ENCODE measurements around the gene ABHD8. TPM values are rescaled to one million over a fixed set of nuclear protein-coding genes. Genes with fewer than 3 reads are reported as not detected.
A peak's percentile ranks its signal among the peaks of the same experiment; 100 is the strongest.

Gene ABHD8
- total RNA-seq, 4 donors from 2014 or later = 9.7 to 15.7 (median 13.6) TPM

- Histone ChIP-seq H3K9me3 (no peaks in the 10 kb centered on the region), H3K27me3 (peaks cover 13% of the 10 kb centered on the region), H3K4me1 (peaks cover 51% of the 10 kb centered on the region), H3K4me3 (no peak overlapping the region), H3K36me3 (no peaks in the 10 kb centered on the region), H3K27ac (no peak overlapping the region)
- TF ChIP-seq POLR2A (IDR thresholded peaks at IDR 0.05) (peak in 1 of 2 donors; percentile 11), POLR2AphosphoS5 (IDR thresholded peaks at IDR 0.05) (no peak)
- 93% methylated on average over 45 of the region's 45 CpGs for WGBS
- peak in 1 of 2 donors; percentile 66 for DNase-seq (ENCODE audit: low spot score in 2 of 2)
Observed at GRCh38 chr19:17332677-17333581, 29.7 kb upstream of the ABHD8 start.

- Histone ChIP-seq H3K27me3 (peaks cover 13% of the 10 kb centered on the region), H3K4me3 (no peak overlapping the region), H3K36me3 (no peaks in the 10 kb centered on the region), H3K4me1 (peaks cover 53% of the 10 kb centered on the region), H3K9me3 (no peaks in the 10 kb centered on the region), H3K27ac (no peak overlapping the region)
- WGBS = 94% methylated on average over 8 of the region's 8 CpGs
- TF ChIP-seq, protein P1, sequence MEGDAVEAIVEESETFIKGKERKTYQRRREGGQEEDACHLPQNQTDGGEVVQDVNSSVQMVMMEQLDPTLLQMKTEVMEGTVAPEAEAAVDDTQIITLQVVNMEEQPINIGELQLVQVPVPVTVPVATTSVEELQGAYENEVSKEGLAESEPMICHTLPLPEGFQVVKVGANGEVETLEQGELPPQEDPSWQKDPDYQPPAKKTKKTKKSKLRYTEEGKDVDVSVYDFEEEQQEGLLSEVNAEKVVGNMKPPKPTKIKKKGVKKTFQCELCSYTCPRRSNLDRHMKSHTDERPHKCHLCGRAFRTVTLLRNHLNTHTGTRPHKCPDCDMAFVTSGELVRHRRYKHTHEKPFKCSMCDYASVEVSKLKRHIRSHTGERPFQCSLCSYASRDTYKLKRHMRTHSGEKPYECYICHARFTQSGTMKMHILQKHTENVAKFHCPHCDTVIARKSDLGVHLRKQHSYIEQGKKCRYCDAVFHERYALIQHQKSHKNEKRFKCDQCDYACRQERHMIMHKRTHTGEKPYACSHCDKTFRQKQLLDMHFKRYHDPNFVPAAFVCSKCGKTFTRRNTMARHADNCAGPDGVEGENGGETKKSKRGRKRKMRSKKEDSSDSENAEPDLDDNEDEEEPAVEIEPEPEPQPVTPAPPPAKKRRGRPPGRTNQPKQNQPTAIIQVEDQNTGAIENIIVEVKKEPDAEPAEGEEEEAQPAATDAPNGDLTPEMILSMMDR (IDR thresholded peaks at IDR 0.05) = no peak
- no peak for TF ChIP-seq POLR2A (IDR thresholded peaks at IDR 0.05)
- no peak for TF ChIP-seq EP300 (IDR thresholded peaks at IDR 0.05)
- TF ChIP-seq POLR2AphosphoS5 (IDR thresholded peaks at IDR 0.05) = no peak
- no peak for DNase-seq (ENCODE audit: low spot score in 2 of 2)
Observed at GRCh38 chr19:17332360-17332676, 29.1 kb upstream of the ABHD8 start.

- Histone ChIP-seq H3K4me1 (peaks cover 56% of the 10 kb centered on the region), H3K4me3 (no peak overlapping the region), H3K9me3 (no peaks in the 10 kb centered on the region)
Observed at GRCh38 chr19:17331045-17331558, 27.9 kb upstream of the ABHD8 start.

DNA sequence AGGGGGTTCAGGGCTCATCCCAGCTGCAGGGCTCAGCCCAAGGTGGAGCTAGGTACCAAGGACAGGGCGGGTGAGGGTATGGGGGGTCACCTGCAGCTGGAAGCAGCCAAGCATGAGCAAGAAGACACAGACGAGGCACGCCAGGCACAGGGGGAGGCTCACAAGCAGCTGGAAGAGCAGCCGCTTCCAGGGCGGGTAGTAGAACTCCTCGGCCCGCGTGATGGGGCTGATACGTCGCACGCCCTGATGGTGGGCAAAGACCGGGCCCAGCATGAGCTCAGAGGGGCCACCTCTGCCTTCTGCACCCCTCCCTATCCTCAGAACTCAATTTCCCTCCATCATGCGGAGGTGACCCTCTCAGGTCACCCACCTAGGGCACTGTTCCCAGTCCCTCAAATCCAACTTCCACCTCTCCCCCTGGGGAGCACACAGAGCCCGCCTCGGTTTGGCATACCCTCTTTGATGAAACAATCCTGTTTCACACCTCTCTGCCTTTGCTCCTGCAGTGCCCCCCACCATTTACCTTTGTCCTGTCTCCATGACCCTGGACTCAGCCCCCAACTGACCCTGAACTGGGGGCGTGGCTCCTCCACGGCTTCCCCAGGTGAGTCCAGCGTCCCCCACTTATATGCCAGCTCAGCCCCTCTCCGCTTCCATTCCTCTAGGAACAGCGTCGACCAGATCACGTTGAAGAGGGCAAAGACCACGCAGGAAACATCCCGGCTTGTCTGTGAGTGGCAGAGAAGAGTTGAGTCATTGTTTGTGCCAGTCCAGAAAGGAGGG, 27.2 kb upstream of the ABHD8 start:
- H3K27me3 ChIP-seq = peaks cover 13% of the 10 kb centered on the region
- no peak for TF ChIP-seq POLR2A (IDR thresholded peaks at IDR 0.05)
- no peak for TF ChIP-seq POLR2AphosphoS5 (IDR thresholded peaks at IDR 0.05)
- TF ChIP-seq, protein P1 (IDR thresholded peaks at IDR 0.05) = no peak
- TF ChIP-seq EP300 (IDR thresholded peaks at IDR 0.05) = no peak
- peaks cover 55% of the 10 kb centered on the region for H3K4me1 ChIP-seq
- H3K9me3 ChIP-seq = no peaks in the 10 kb centered on the region
- no peak overlapping the region for H3K27ac ChIP-seq
- no peaks in the 10 kb centered on the region for H3K36me3 ChIP-seq
- DNase-seq (ENCODE audit: low spot score in 2 of 2) = no peak
- 97% methylated on average over 13 of the region's 24 CpGs for WGBS
- H3K4me3 ChIP-seq = no peak overlapping the region

More at GRCh38 chr19:17331045-17331558, 27.9 kb upstream of the ABHD8 start:
- TF ChIP-seq POLR2AphosphoS5 (IDR thresholded peaks at IDR 0.05) = no peak
- TF ChIP-seq, protein P1 (IDR thresholded peaks at IDR 0.05) = no peak
- TF ChIP-seq EP300 (IDR thresholded peaks at IDR 0.05) = no peak
- no peak for TF ChIP-seq POLR2A (IDR thresholded peaks at IDR 0.05)
- Histone ChIP-seq H3K27ac (no peak overlapping the region), H3K27me3 (peaks cover 13% of the 10 kb centered on the region), H3K36me3 (no peaks in the 10 kb centered on the region)
- no peak for DNase-seq (ENCODE audit: low spot score in 2 of 2)
- WGBS = 87% methylated on average over 8 of the region's 13 CpGs

DNA sequence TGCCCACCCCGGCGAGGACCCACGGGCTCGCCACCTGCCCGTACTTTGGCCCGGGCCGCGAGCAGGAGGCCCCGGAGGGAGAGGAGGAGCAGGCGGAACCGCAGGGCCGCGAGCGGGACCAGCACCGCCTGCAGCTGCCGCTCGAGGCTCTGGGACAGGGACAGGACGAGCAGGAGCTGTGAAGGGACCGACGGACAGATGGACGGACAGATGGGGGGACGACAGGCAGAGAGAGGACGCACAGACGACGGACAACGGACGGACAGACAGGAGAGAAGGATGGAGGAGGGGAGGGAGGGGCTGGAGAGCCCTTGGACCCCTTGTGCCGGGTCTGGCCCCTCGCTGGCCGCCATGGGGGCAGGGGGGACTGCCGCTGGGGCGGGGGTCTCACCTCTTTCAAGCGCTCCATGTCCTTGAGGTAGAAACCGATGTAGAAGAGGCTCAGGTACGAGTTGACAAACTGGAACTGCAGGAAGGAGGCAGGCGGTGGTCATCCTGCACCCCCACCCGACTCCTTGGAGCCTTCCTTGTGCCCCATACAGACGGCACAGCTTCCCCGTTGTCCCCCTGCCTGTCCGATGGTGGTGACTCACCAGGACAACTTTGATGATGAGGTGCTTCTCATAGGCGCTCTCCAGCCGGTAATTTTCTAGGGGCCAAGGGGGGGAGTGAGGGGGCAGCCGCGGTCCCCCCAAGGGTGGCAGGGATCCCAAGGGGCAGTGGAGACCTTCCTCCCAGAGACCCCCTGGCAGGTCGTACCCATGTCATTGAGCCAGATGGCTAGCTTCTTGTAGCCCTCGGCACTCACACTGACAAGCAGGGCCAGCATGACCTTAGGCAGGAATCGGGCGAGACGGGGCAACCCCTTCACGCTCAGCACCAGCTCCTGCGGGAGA, 26.4 kb upstream of the ABHD8 start:
- no peak for DNase-seq (ENCODE audit: low spot score in 2 of 2)
- H3K4me3 ChIP-seq = peak overlapping the region; percentile 55
- H3K9me3 ChIP-seq = no peaks in the 10 kb centered on the region
- 62% methylated on average over 46 of the region's 51 CpGs for WGBS
- TF ChIP-seq, protein P1 (IDR thresholded peaks at IDR 0.05) = no peak
- TF ChIP-seq POLR2AphosphoS5 (IDR thresholded peaks at IDR 0.05) = no peak
- TF ChIP-seq POLR2A (IDR thresholded peaks at IDR 0.05) = no peak
- TF ChIP-seq EP300 (IDR thresholded peaks at IDR 0.05) = no peak
- H3K27ac ChIP-seq = no peak overlapping the region
- H3K4me1 ChIP-seq = peaks cover 49% of the 10 kb centered on the region
- peaks cover 4% of the 10 kb centered on the region for H3K36me3 ChIP-seq
- peaks cover 13% of the 10 kb centered on the region for H3K27me3 ChIP-seq

Measured in suprapubic skin (tissue), 4 donors.